IMR-90 (cell line): ENCODE results near the gene CALML3. TPM values are rescaled to one million over a fixed set of nuclear protein-coding genes. Genes with fewer than 3 reads are reported as not detected.

ENCODE experiments used
- ATAC-seq: fragments of 200-7000 bp; cut with Tn5 transposase; 2 replicates; pipeline ENCODE4 v1.9.1; 2020; ENCODE audit warnings: low read depth, mild to moderate bottlenecking, moderate library complexity
- BruUV-seq: library from RNA; stranded (reverse); fragments of 400-500 nt; replicated peaks from 2 replicates; lab custom pipeline; 2021; lab: Mats Ljungman, UMichigan
- CTCF ChIA-PET: fragments of 300-600 bp; formaldehyde crosslinking; extraction: SDS; loops from one replicate; lab custom pipeline; 2021; ENCODE audit warnings: antibody characterized with exemption; lab: Yijun Ruan, JAX
- POLR2A ChIA-PET: fragments of 300-600 bp; sonication (Branson Sonifier 250); formaldehyde crosslinking; loops from one replicate; lab custom pipeline; 2022; ENCODE audit warnings: antibody characterized with exemption; ENCODE audit not compliant: unreplicated experiment; lab: Charles Lee
- DNase-seq: peaks from one replicate; pipeline ENCODE4 v3.0.0; 2013
- H2AFZ ChIP-seq: replicated peaks from 2 replicates; pipeline ENCODE3; 2013; ENCODE audit warnings: low read length, mild to moderate bottlenecking; ENCODE audit not compliant: poor library complexity
- H2AK5ac ChIP-seq: 2 replicates; pipeline ENCODE4 v1.6.1; 2013; ENCODE audit warnings: low read depth, low read length, inconsistent platforms
- H2AK9ac ChIP-seq: replicated peaks from 2 replicates; pipeline ENCODE3; 2013; ENCODE audit warnings: mild to moderate bottlenecking, low read depth, low read length, moderate library complexity; ENCODE audit not compliant: poor library complexity
- H2BK120ac ChIP-seq: 2 replicates; pipeline ENCODE4 v1.6.1; 2013; ENCODE audit warnings: low read depth, low read length, inconsistent platforms
- H2BK15ac ChIP-seq: 3 replicates; pipeline ENCODE4 v1.6.1; 2013; ENCODE audit warnings: low read depth, low read length, inconsistent platforms
- H2BK20ac ChIP-seq: 2 replicates; pipeline ENCODE4 v1.6.1; 2013; ENCODE audit warnings: low read depth, mild to moderate bottlenecking, inconsistent platforms, low read length, moderate library complexity
- H2BK5ac ChIP-seq: 2 replicates; pipeline ENCODE4 v1.6.1; 2013; ENCODE audit warnings: mild to moderate bottlenecking, low read depth, low read length, inconsistent platforms; ENCODE audit not compliant: poor library complexity, severe bottlenecking
- H3K14ac ChIP-seq: replicated peaks from 2 replicates; pipeline ENCODE4 v1.6.1; 2013; ENCODE audit warnings: low read depth, low read length, inconsistent platforms
- H3K18ac ChIP-seq: 2 replicates; pipeline ENCODE4 v1.6.1; 2013; ENCODE audit warnings: low read depth, low read length, control low read depth
- H3K23ac ChIP-seq: 2 replicates; pipeline ENCODE4 v1.6.1; 2013; ENCODE audit warnings: low read depth, low read length, inconsistent platforms
- H3K27ac ChIP-seq: 2 replicates; pipeline ENCODE4 v1.5.1; 2013; ENCODE audit warnings: mild to moderate bottlenecking, control low read depth, low read length; ENCODE audit not compliant: insufficient read depth
- H3K27me3 ChIP-seq: 2 replicates; pipeline ENCODE4 v1.6.1; 2013; ENCODE audit warnings: low read length; ENCODE audit not compliant: control insufficient read depth, insufficient read depth
- H3K36me3 ChIP-seq: 2 replicates; pipeline ENCODE4 v1.6.1; 2013; ENCODE audit warnings: low read length, mixed read lengths; ENCODE audit not compliant: control insufficient read depth, insufficient read depth
- H3K4ac ChIP-seq: 2 replicates; pipeline ENCODE4 v1.6.1; 2013; ENCODE audit warnings: low read depth, low read length, inconsistent platforms
- H3K4me1 ChIP-seq: 2 replicates; pipeline ENCODE4 v1.6.1; 2013; ENCODE audit warnings: low read length, mixed read lengths; ENCODE audit not compliant: control insufficient read depth, insufficient read depth
- H3K4me2 ChIP-seq: 2 replicates; pipeline ENCODE4 v1.6.1; 2013; ENCODE audit warnings: low read depth, mild to moderate bottlenecking, control low read depth, low read length, moderate library complexity
- H3K4me3 ChIP-seq: 2 replicates; pipeline ENCODE4 v1.5.1; 2013; ENCODE audit warnings: low read depth, mild to moderate bottlenecking, control low read depth, low read length, moderate library complexity; ENCODE audit not compliant: insufficient read depth
- H3K56ac ChIP-seq: 2 replicates; pipeline ENCODE4 v1.6.1; 2013; ENCODE audit warnings: low read length, inconsistent platforms; ENCODE audit not compliant: insufficient read depth; ENCODE audit errors: extremely low read depth
- H3K79me1 ChIP-seq, 2 experiments: 2 replicates each; pipeline ENCODE4 v1.6.1; 2013; ENCODE audit warnings: low read length in 2 of 2, inconsistent platforms in 1 of 2, low read depth in 1 of 2
- H3K9ac ChIP-seq: 2 replicates; pipeline ENCODE4 v1.6.1; 2013; ENCODE audit warnings: low read depth, low read length, control low read depth
- H3K9me1 ChIP-seq: 2 replicates; pipeline ENCODE4 v1.6.1; 2013; ENCODE audit warnings: low read length, inconsistent platforms; ENCODE audit not compliant: insufficient read depth
- H3K9me3 ChIP-seq: 2 replicates; pipeline ENCODE4 v1.6.1; 2013; ENCODE audit warnings: low read length; ENCODE audit not compliant: control insufficient read depth, insufficient read depth
- H4K20me1 ChIP-seq: 2 replicates; pipeline ENCODE4 v1.6.1; 2013; ENCODE audit warnings: low read length, inconsistent platforms; ENCODE audit not compliant: insufficient read depth
- H4K5ac ChIP-seq: 2 replicates; pipeline ENCODE4 v1.6.1; 2013; ENCODE audit warnings: mild to moderate bottlenecking, low read depth, low read length, control low read depth
- H4K8ac ChIP-seq, 2 experiments: 2 replicates each; pipeline ENCODE4 v1.6.1; 2013; ENCODE audit warnings: low read depth in 2 of 2, low read length in 2 of 2, control low read depth in 1 of 2, inconsistent platforms in 1 of 2
- H4K91ac ChIP-seq: 2 replicates; pipeline ENCODE4 v1.6.1; 2013; ENCODE audit warnings: low read depth, low read length, inconsistent platforms; ENCODE audit not compliant: insufficient read depth
- BHLHE40 ChIP-seq: fragments of 150-350 bp; IDR thresholded peaks from 2 replicates; pipeline ENCODE4 v1.6.1; 2016; ENCODE audit warnings: mild to moderate bottlenecking, low read depth, low read length
- CEBPB ChIP-seq: IDR thresholded peaks from 2 replicates; pipeline ENCODE4 v1.6.1; 2012; ENCODE audit warnings: low read depth, low read length, improper control_type of control experiment
- CHD1 ChIP-seq: IDR thresholded peaks from 2 replicates; pipeline ENCODE4 v1.6.1; 2012; ENCODE audit warnings: low read depth, low read length, improper control_type of control experiment
- CTCF ChIP-seq: conservative IDR thresholded peaks from 2 replicates; pipeline ENCODE4 v1.5.1; 2012; ENCODE audit warnings: mild to moderate bottlenecking, low read depth, low read length, improper control_type of control experiment
- FOS ChIP-seq: fragments of 150-350 bp; IDR thresholded peaks from 2 replicates; pipeline ENCODE4 v1.6.1; 2016; ENCODE audit warnings: low read depth, low read length
- MAFK ChIP-seq: IDR thresholded peaks from 2 replicates; pipeline ENCODE4 v1.6.1; 2012; ENCODE audit warnings: low read depth, low read length, improper control_type of control experiment
- MAZ ChIP-seq: IDR thresholded peaks from 2 replicates; pipeline ENCODE4 v1.6.1; 2012; ENCODE audit warnings: low read depth, mild to moderate bottlenecking, low read length, improper control_type of control experiment, moderate library complexity, borderline replicate concordance
- NFE2L2 ChIP-seq: fragments of 150-350 bp; IDR thresholded peaks from 2 replicates; pipeline ENCODE4 v1.6.1; 2016; ENCODE audit warnings: low read depth, mild to moderate bottlenecking, low read length
- POLR2A ChIP-seq: IDR thresholded peaks from 2 replicates; pipeline ENCODE4 v1.6.1; 2012; ENCODE audit warnings: mild to moderate bottlenecking, low read depth, low read length
- RAD21 ChIP-seq: IDR thresholded peaks from 2 replicates; pipeline ENCODE4 v1.6.1; 2012; ENCODE audit warnings: low read length, improper control_type of control experiment
- RFX5 ChIP-seq: IDR thresholded peaks from 2 replicates; pipeline ENCODE4 v1.8.0; 2012; ENCODE audit warnings: low read depth, mild to moderate bottlenecking, low read length, moderate library complexity
- WGBS, 2 experiments: methylation state at CpG; one replicate each; pipeline versions ENCODE4 v1.1.5 to v1.1.7; 2013; ENCODE audit warnings: missing lambda C conversion rate in 2 of 2; ENCODE audit not compliant: insufficient read length in 1 of 2; ENCODE audit errors: extremely low coverage in 2 of 2; 5-methylcytosine and 5-hydroxymethylcytosine counted together
- dilution Hi-C: fragments of 300-500 bp; cut with HindIII; formaldehyde crosslinking; loops from one replicate; pipeline ENCODE4 v1.14.3; 2018; ENCODE audit warnings: low sequenced_read_pairs; ENCODE audit not compliant: unreplicated experiment
- in situ Hi-C: fragments of 300-500 bp; cut with MboI; formaldehyde crosslinking; loops from 3 replicates; pipeline ENCODE4 v1.14.3; 2019; ENCODE audit warnings: low sequenced_read_pairs, inconsistent platforms, mixed read lengths
- intact Hi-C: fragments of 100-400 bp; cut with micrococcal nuclease; formaldehyde crosslinking; loops from 2 replicates; pipeline ENCODE4 v1.10.0; 2022
- polyA plus RNA-seq, 3 experiments: library from polyadenylated mRNA; depleted of rRNA; stranded (reverse); fragments of >200 nt; gene quantifications; 2 replicates each; pipeline ENCODE4 v1.2.3, GENCODE V29; 2012; ENCODE audit warnings: low replicate concordance in 1 of 3
- total RNA-seq: library from RNA; depleted of rRNA; stranded (reverse); fragments of >200 nt; gene quantifications from 2 replicates; pipeline ENCODE4 v1.2.3, GENCODE V29; 2012

Gene CALML3
- total and polyA plus RNA-seq, 2 of the 4 experiments (the other 2 are of a cell fraction): not detected

- no peak overlapping the region for H2AK9ac ChIP-seq
- no peaks in the 10 kb centered on the region for H3K36me3 ChIP-seq
- H3K56ac ChIP-seq: no peak overlapping the region
- no peak overlapping the region for H3K18ac ChIP-seq
- H3K79me1 ChIP-seq: no peaks in the 10 kb centered on the region
- no peaks in the 10 kb centered on the region for H4K20me1 ChIP-seq
- in situ Hi-C loops: no loop called here
- BruUV-seq: no TSS peak
- dilution Hi-C loops: no loop called here
- TF ChIP-seq MAZ (no peak), MAFK (no peak), RFX5 (no peak), POLR2A (no peak), RAD21 (no peak), FOS (no peak), CHD1 (no peak), NFE2L2 (no peak), BHLHE40 (no peak), CEBPB (no peak), CTCF (no peak)
- peaks cover 3% of the 10 kb centered on the region; the same call in 1 of the 2 replicates for H3K9me3 ChIP-seq
- H3K4me3 ChIP-seq: no peak overlapping the region
- ChIA-PET CTCF (no interaction called here), POLR2A (interaction anchor here (0.9 kb wide), 1 partner anchor 10 kb away, joined by 3 read pairs; no protein-coding TSS in a partner anchor)
- H2AK5ac ChIP-seq: no peak overlapping the region
- H3K27ac ChIP-seq: no peak overlapping the region
- intact Hi-C loops: loop anchor here (5.0 kb wide), 1 partner anchor 76 kb away; no protein-coding TSS in a partner anchor
- no peak overlapping the region for H4K8ac ChIP-seq
- H2BK5ac ChIP-seq: no peak overlapping the region
- no peaks in the 10 kb centered on the region for H3K27me3 ChIP-seq
- peak; percentile 56 for DNase-seq
- 100% methylated on average over 1 of the region's 9 CpGs; no CpG with 5 or more reads in 1 of the 2 experiments for WGBS, 2 experiments
- peaks cover 10% of the 10 kb centered on the region for H3K4me1 ChIP-seq
- H2AFZ ChIP-seq: peak overlapping the region; percentile 25
- H3K4me2 ChIP-seq: no peak overlapping the region
- H3K9me1 ChIP-seq: peaks cover 3% of the 10 kb centered on the region; the same call in 1 of the 2 replicates
- peak overlapping the region; percentile 71; the same call in 1 of the 2 replicates for H2BK120ac ChIP-seq
- H2BK15ac ChIP-seq: 0 out of 3 replicates have a peak overlapping the region, but pooled peaks have one; percentile 7
- H2BK20ac ChIP-seq: peak overlapping the region; percentile 16; the same call in 1 of the 2 replicates
- no peak overlapping the region for H4K91ac ChIP-seq
- peak overlapping the region; percentile 41; the same call in 1 of the 2 replicates for H3K4ac ChIP-seq
- no peak overlapping the region for H4K5ac ChIP-seq
- ATAC-seq: peak; percentile 63
- peak overlapping the region; percentile 34; the same call in 1 of the 2 replicates for H3K14ac ChIP-seq
- H3K23ac ChIP-seq: no peak overlapping the region
- H3K9ac ChIP-seq: no peak overlapping the region
Observed at GRCh38 chr10:5538446-5538845, 13.7 kb downstream of the CALML3 start.
